Naive thymus-derived CD8-positive, alpha-beta T cell (primary cell): Measurements from ENCODE around the gene DDA1. TPM values are rescaled to one million over a fixed set of nuclear protein-coding genes. Genes with fewer than 3 reads are reported as not detected.
A peak's percentile ranks its signal among the peaks of the same experiment; 100 is the strongest.

Experiments used
- ATAC-seq, 2 donors: fragments of 150-1000 bp; cut with Tn5 transposase in 1 of 2; sonication (Bioruptor Pico), chemical (Tn5 transposase) in 1 of 2; 1 replicate in 1 of 2; 2 replicates in 1 of 2; pipeline ENCODE4 v1.10.0; 2021; ENCODE audit warnings: mild to moderate bottlenecking in 2 of 2, moderate library complexity in 2 of 2
- POLR2A ChIA-PET: fragments of 350-600 bp; sonication (Branson Sonifier 250); formaldehyde crosslinking; loops from one replicate; lab custom pipeline; 2021; ENCODE audit warnings: antibody characterized with exemption; lab: Charles Lee
- DNase-seq, 10 donors: peaks; one replicate each; pipeline versions ENCODE4 v3.0.0 to v3.0.0-alpha.2; 2020 to 2022
- H3K27ac Mint-ChIP-seq, 10 donors: one replicate each; pipeline ENCODE4 v1.8.0; 2020 to 2022; ENCODE audit warnings: mild to moderate bottlenecking in 10 of 10, mixed read lengths in 10 of 10, moderate library complexity in 4 of 10, inconsistent platforms in 1 of 10
- H3K27me3 Mint-ChIP-seq, 5 donors: one replicate each; pipeline ENCODE4 v1.8.0; 2021 to 2022; ENCODE audit warnings: mixed read lengths in 5 of 5
- H3K36me3 Mint-ChIP-seq, 3 donors: one replicate each; pipeline ENCODE4 v1.8.0; 2020 to 2022; ENCODE audit warnings: mixed read lengths in 3 of 3, mild to moderate bottlenecking in 2 of 3, inconsistent platforms in 1 of 3
- H3K4me1 Mint-ChIP-seq, 4 donors: one replicate each; pipeline ENCODE4 v1.8.0; 2021 to 2022; ENCODE audit warnings: mixed read lengths in 4 of 4
- H3K4me3 Mint-ChIP-seq, 10 donors: one replicate each; pipeline ENCODE4 v1.8.0; 2020 to 2022; ENCODE audit warnings: mild to moderate bottlenecking in 10 of 10, mixed read lengths in 10 of 10, moderate library complexity in 6 of 10, inconsistent platforms in 1 of 10
- H3K9me3 Mint-ChIP-seq, 9 donors: one replicate each; pipeline ENCODE4 v1.8.0; 2020 to 2022; ENCODE audit warnings: mixed read lengths in 9 of 9, mild to moderate bottlenecking in 3 of 9, inconsistent platforms in 1 of 9, moderate library complexity in 1 of 9
- polyA plus RNA-seq, 3 donors: library from polyadenylated mRNA; unstranded; fragments of 300-500 nt; fragmentation: Illumina TruSeq; gene quantifications; one replicate each; pipeline ENCODE4 v1.2.3, GENCODE V29; 2021
- total RNA-seq, 8 experiments: library from RNA in 2 of 8; stranded (reverse) in 2 of 8; gene quantifications; one replicate each; pipeline ENCODE4 v1.2.3 and lab custom pipeline; 2021 to 2026

DDA1 gene
- total and polyA plus RNA-seq, 5 experiments from 2014 or later = 23.7 to 32.6 (median 31.2) TPM

DNA sequence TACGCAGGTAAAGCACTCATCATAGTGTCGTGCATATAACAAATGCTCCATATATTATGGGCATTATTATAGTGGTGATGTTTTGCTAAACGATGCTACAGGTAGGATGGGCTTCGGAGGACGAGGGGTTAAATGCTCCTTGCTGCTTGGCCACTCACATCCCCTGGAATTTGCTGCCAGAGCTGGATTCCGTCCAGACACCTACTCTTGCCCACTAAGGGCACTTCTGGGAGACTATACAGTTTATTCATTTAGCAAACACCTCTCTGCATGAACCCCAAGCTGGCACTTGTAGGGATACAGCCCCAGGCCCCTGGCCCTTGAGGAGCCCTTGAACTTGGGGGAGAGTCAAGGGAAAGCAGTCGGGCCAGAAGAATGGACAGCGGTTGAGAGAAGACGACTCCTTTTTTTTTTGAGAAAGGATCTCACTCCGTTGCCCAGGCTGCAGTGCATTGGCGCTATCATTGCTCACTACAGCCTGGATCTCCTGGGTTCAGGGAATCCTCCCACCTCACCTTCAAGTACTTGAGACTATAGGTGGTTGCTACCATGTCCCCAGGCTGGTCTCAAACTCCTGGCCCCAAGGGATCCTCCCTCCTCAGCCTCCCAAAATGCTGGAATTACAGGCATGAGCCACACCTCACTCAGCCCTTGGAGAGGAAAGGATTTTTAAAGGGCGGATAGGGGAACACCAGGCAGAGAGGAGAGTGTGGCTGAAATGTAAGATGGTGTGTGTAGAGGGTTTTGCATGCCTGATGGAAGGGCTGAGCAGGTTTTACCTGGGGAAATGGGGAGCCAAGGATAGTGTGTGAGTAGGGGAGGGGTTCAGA is 4.8 kb upstream of the DDA1 start:
- H3K36me3 Mint-ChIP-seq = peaks cover 0 to 4% (median 0%) of the 10 kb centered on the region in 3 donors
- H3K9me3 Mint-ChIP-seq = no peaks in the 10 kb centered on the region
- no peaks in the 10 kb centered on the region for H3K27me3 Mint-ChIP-seq
- peak overlapping the region; percentile 64 to 94 (median 90) for H3K4me3 Mint-ChIP-seq
- no peak for DNase-seq
- peaks cover 23 to 63% (median 49%) of the 10 kb centered on the region in 4 donors for H3K4me1 Mint-ChIP-seq
- H3K27ac Mint-ChIP-seq = peak overlapping the region; percentile 41 to 96 (median 89)
- no peak for ATAC-seq
- POLR2A ChIA-PET = interaction anchor here (0.7 to 2.8 kb wide), 20 partner anchors 10 to 793 kb away, joined by 3 to 16 read pairs (median 4); partner anchors contain the start of genes ANO8, BABAM1, MVB12A and USE1

DNA sequence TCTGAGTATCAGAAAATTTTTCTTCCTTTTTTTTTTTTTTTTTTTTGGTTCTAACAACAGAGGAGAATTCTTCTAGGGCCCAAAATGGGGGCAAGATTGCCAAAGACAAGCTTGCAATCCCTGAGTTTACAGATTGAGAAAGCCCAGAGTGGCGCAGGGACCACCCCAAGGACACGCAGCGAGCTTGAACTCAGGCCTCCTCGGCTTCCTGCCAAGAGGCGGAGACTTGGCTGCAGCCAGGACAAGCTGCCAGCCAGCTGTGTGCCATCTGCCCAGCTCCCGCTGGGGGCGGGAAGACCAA is 4.2 kb upstream of the DDA1 start:
- Mint-ChIP-seq H3K27me3 (no peaks in the 10 kb centered on the region), H3K36me3 (no peaks in the 10 kb centered on the region), H3K9me3 (no peaks in the 10 kb centered on the region), H3K27ac (peak overlapping the region; percentile 41 to 96 (median 92)), H3K4me3 (peak overlapping the region; percentile 82 to 94 (median 91)), H3K4me1 (peaks cover 25 to 64% (median 53%) of the 10 kb centered on the region in 4 donors)
- no peak for ATAC-seq
- DNase-seq = no peak
- POLR2A ChIA-PET = interaction anchor here (0.7 to 2.8 kb wide), 16 partner anchors 10 to 792 kb away, joined by 3 to 16 read pairs (median 5); partner anchors contain the start of genes ANO8, BABAM1, MVB12A and USE1

DNA sequence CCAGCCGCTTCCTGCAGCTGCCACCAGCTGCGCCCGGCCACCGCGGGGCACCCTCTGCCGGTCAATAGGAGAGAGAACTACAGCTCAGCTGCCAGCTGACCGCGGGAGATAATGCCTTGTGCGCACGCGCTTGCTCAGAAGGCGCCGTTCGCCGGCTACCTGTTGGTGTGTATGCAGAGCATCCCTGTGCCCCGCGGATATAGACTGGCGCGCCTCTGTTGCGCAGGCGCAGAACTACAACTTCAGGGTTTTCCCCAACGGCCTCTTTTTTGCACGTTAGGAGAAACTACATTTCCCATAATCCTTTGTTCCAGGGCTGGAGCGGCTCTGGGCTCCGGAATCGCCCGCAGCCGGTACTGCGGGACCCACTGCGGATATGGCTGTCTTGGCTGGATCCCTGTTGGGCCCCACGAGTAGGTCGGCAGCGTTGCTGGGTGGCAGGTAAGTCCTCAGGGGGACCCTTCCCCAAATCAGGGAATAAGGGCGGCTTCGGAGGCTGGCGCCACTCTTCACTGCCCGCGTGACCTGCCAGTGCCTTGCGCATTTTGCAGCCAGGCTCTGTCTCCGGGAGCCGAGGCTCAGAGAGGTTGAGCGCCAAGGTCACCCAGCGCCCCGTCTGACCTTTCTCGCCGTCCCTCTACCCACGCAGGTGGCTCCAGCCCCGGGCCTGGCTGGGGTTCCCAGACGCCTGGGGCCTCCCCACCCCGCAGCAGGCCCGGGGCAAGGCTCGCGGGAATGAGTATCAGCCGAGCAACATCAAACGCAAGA is 3.7 kb upstream of the DDA1 start, which contains the start of gene MRPL34:
Gene MRPL34, plus strand, starts transcription at position 356 of the 768 bp plus-strand sequence. Its CDS starts 21 bp downstream, at position 377.
- POLR2A ChIA-PET = interaction anchor here (0.7 to 2.8 kb wide), 20 partner anchors 10 to 792 kb away, joined by 3 to 16 read pairs (median 4); partner anchors contain the start of genes ANO8, BABAM1, MVB12A and USE1
- Mint-ChIP-seq H3K9me3 (no peaks in the 10 kb centered on the region), H3K4me3 (peak within 1 kb of the TSS; percentile 82 to 94 (median 91)), H3K27ac (peak within 1 kb of the TSS; percentile 41 to 96 (median 93)), H3K36me3 (no peaks in the 10 kb centered on the region), H3K4me1 (peaks cover 29 to 64% (median 59%) of the 10 kb centered on the region in 4 donors), H3K27me3 (no peaks in the 10 kb centered on the region)
- DNase-seq = peak; percentile 84 to 98 (median 93)
- ATAC-seq = peak; percentile 59 to 63

DNA sequence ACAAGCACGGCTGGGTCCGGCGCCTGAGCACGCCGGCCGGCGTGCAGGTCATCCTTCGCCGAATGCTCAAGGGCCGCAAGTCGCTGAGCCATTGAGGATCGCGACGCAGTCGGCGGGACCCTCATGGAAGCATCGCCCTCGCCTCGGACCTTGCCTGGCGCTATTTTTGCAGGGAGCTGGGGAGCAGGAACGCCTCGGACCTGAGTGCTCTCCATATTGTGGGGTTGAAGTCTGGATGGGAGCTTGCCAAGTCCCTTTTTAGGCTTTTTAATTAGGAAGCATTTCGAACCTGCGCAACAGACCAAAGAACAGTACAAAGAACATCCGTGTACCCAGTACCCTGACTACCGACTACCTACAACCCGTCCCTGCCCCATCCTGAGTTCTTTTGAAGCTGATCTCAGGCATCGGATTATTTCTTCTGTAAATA is 3.1 kb upstream of the DDA1 start:
- ATAC-seq (no peak), DNase-seq (no peak)
- peak overlapping the region; percentile 82 to 94 (median 91) for H3K4me3 Mint-ChIP-seq
- POLR2A ChIA-PET = interaction anchor here (0.7 to 2.8 kb wide), 9 partner anchors 9 to 1857 kb away, joined by 4 to 10 read pairs (median 4); partner anchors contain the start of gene BABAM1
- H3K9me3 Mint-ChIP-seq = no peaks in the 10 kb centered on the region
- peaks cover 30 to 67% (median 63%) of the 10 kb centered on the region in 4 donors for H3K4me1 Mint-ChIP-seq
- no peaks in the 10 kb centered on the region for H3K27me3 Mint-ChIP-seq
- H3K27ac Mint-ChIP-seq = peak overlapping the region in 9 of 10 donors; percentile 69 to 94 (median 93)
- peaks cover 0 to 1% (median 0%) of the 10 kb centered on the region in 3 donors for H3K36me3 Mint-ChIP-seq

DNA sequence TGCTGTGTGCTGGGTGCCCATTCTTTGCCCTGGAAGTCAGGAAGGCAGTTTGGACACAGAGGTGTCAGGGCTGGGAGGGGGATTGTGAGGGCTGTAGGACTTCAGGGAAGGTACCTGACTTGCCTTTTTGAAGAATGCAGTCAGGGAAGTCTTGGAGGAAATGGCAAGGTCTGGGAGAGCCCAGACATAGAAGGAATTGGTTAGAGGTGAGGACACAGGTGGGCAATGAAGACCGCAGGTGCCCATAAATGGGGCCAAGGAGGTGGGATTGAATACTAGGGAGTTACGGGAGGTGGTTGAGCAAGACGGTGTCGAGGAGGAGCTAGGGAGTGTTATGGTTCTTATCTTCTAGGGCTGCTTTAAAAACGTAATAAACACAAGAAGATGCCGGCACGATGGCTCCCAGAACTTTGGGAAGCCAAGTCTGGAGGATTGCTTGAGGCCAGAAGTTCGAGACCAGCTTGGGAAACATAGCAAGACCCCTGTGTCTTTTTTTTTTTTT is 1.4 kb upstream of the DDA1 start:
- H3K27ac Mint-ChIP-seq = peak overlapping the region in 7 of 10 donors; percentile 24 to 79 (median 74)
- DNase-seq (no peak), ATAC-seq (no peak)
- peaks cover 0 to 7% (median 0%) of the 10 kb centered on the region in 3 donors for H3K36me3 Mint-ChIP-seq
- H3K4me3 Mint-ChIP-seq = peak overlapping the region; percentile 27 to 94 (median 57)
- peaks cover 31 to 67% (median 63%) of the 10 kb centered on the region in 4 donors for H3K4me1 Mint-ChIP-seq
- no peaks in the 10 kb centered on the region for H3K9me3 Mint-ChIP-seq
- no peaks in the 10 kb centered on the region for H3K27me3 Mint-ChIP-seq
- POLR2A ChIA-PET = interaction anchor here (0.6 to 2.3 kb wide), 5 partner anchors 16 to 177 kb away, joined by 3 to 21 read pairs (median 4); partner anchors contain the start of gene MVB12A

DNA sequence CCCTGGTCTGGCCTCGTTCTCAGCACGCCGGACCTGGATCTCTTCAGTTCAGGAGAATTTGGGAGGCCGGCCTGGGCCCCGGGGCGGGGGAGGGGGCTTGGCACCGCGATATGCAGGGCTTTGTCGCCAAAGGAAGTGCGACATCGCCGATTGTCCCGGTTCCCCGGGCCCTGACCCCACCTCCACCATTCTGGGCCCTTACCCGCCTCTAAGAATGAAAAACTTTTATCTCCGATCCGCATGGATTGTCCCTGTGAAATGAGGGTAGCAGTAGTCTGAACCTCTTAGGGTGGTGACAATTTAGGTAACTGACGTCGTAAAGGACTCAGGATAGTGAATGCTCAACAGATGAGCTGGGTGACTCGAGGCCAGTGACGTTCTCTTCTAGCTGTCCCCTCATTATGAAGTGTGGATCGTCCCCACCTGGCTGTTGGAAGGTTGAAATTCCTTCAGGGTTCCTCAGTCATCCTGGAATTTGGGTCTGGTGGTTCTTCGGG is 650 bp downstream of the DDA1 start:
- ATAC-seq = no peak
- Mint-ChIP-seq H3K27ac (peak overlapping the region; percentile 80 to 98 (median 95)), H3K4me1 (peaks cover 24 to 50% (median 48%) of the 10 kb centered on the region in 4 donors)

DNA sequence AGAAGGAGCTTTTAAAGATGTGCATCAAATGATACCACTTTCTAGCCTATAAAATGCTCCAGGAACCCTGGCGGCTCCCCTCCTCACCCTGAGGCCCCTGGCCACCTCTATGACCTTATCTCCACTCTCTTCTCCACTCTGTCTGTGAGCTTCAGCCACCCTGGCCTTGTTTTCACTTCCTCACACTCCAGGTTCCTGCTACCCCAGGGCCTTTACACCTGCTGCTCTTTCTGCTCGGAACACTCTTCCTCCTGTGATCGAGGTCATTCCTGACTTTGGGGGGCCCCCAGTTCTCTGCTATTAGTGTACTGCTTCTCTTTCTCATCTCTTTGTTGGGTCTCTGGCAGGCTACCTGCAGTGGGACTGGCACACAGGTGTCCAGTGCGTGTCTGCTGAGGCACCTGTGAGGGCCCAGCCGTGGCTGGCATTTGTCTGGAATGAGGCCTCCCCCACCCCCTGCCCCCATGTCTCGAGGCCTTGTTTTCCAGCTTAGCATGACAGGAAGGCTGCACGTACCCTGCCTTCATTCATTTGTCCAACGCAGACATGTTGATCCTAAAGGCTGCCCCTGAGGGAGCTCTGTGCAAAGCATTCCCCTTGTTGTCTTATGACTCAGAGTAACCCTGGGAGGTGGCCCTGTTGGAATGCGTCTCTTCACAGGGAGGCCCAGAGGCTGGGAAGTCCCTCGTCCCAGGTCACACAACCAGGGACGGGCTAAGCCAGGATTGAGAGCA is 2.3 kb downstream of the DDA1 start:
- Mint-ChIP-seq H3K9me3 (no peaks in the 10 kb centered on the region), H3K4me1 (peaks cover 25 to 44% (median 38%) of the 10 kb centered on the region in 4 donors), H3K27me3 (no peaks in the 10 kb centered on the region), H3K4me3 (peak overlapping the region; percentile 38 to 100 (median 58)), H3K36me3 (peaks cover 0 to 33% (median 6%) of the 10 kb centered on the region in 3 donors), H3K27ac (peak overlapping the region in 6 of 10 donors; percentile 19 to 87 (median 76))
- DNase-seq (no peak), ATAC-seq (no peak)
- POLR2A ChIA-PET = no interaction called here

More for the DNA sequence above, 650 bp downstream of the DDA1 start:
- Mint-ChIP-seq H3K4me3 (peak overlapping the region; percentile 93 to 100 (median 98)), H3K36me3 (peaks cover 0 to 19% (median 0%) of the 10 kb centered on the region in 3 donors), H3K9me3 (no peaks in the 10 kb centered on the region), H3K27me3 (no peaks in the 10 kb centered on the region)
- POLR2A ChIA-PET = interaction anchor here (1.2 to 2.1 kb wide), 5 partner anchors 11 to 234 kb away, joined by 3 to 36 read pairs (median 5); partner anchors contain the start of genes ANO8, BABAM1, HAUS8 and MYO9B
- peak in 1 of 10 donors; percentile 34 for DNase-seq

DNA sequence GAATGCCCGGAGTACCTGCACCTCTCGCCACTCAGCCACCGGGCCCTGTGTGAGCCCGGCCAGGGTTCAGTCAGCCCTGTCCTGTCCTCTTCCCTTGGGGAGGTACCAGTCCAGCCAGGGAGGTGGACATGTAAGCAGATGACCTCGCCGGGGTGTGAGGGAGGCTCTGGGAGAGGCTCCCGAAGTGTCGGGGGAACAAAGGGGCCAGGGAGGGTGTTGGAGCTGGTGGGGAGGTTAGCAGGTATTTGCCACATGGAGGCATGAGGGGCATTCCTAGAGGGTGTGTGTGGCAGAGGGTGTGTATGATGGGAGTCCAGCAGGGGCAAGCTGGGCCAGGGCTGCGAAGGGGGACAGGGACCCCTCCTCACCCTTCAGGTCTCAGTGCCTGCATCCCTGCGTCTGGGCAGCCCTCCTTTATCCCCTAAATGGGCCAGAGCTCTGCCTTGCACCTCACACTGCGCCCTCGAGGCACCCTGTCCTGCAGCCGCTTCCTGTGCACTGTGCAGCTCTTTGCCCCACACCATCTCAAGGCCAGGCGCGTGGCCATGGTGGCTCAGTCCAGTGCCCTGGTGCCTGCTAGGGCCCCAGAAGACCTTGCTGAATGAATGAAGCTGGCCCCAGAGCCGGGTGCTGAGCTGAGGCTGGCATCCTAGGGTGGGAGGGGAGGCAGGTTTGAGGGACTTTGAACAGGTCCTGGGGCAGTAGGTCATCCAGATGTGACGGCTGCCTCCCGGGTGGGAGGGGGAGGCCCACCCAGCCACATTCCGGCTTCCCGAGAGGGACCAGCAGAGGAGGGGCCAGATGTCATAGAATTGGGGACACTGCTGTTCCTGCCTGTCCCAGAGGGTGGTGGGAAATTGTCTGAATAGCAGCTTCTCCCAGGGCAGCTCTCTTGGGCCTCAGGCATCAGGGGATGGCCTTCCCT is 3.1 kb downstream of the DDA1 start:
- POLR2A ChIA-PET = no interaction called here
- no peaks in the 10 kb centered on the region for H3K27me3 Mint-ChIP-seq
- H3K36me3 Mint-ChIP-seq = peaks cover 0 to 41% (median 6%) of the 10 kb centered on the region in 3 donors
- DNase-seq (no peak), ATAC-seq (no peak)
- no peak overlapping the region for H3K4me3 Mint-ChIP-seq
- peaks cover 25 to 39% (median 35%) of the 10 kb centered on the region in 4 donors for H3K4me1 Mint-ChIP-seq
- H3K9me3 Mint-ChIP-seq = no peaks in the 10 kb centered on the region
- peak overlapping the region in 3 of 10 donors; percentile 20 to 79 (median 49) for H3K27ac Mint-ChIP-seq

DNA sequence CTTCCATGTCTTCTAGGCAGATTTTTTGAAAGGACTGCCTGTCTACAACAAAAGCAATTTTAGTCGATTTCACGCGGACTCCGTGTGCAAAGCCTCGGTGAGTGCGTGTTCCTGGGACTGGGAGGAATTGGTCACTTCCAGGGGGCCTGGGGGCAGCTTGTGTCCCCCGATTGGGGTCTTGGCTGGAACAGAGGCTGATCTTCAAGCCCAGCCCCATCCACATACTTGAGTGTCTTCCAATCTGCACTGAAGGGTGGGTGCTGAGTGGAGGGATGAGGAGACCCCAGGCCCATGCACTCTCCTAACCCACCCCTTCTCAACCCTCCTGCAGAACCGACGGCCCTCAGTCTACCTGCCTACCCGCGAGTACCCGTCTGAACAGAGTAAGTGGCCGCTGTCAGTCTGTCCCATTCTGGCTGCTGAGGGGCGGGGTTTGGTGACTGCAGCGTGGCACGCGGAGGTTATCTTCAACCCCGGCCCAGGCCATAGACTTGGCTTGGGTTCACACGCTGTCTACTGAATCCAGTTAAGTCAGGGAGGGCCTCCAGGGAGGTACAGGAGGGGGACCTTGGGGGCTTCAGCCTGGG is 4.7 kb downstream of the DDA1 start:
- POLR2A ChIA-PET = interaction anchor here (0.7 kb wide), 2 partner anchors 9 to 13 kb away, joined by 3 read pairs; no protein-coding TSS in a partner anchor
- Mint-ChIP-seq H3K27ac (peak overlapping the region in 1 of 10 donors; percentile 52), H3K36me3 (peaks cover 0 to 52% (median 6%) of the 10 kb centered on the region in 3 donors), H3K4me1 (peaks cover 19 to 29% (median 25%) of the 10 kb centered on the region in 4 donors), H3K4me3 (peak overlapping the region in 1 of 10 donors; percentile 20), H3K27me3 (no peaks in the 10 kb centered on the region), H3K9me3 (no peaks in the 10 kb centered on the region)
- no peak for ATAC-seq
- DNase-seq = no peak

DNA sequence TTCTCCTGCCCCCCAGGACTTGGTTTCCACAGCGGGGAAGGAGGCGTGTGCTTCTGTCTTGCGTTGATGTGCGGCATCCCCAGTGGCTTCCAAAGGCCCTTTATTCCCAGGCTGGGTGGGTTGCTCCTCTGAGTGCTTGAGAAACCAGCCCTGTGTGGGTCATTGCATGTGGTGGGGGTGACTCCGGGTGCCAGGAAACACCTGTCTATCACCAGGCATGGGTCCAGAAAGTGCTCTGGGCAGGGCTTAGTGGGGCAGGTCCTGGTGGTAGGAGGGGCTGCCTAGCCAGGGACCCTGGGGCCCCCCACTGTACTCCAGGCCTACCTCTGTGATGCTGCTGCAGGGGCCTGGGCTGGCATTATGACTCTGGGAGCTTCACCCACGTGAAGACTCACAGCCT is 9.6 kb downstream of the DDA1 start:
- POLR2A ChIA-PET = no interaction called here
- DNase-seq = no peak
- Mint-ChIP-seq H3K9me3 (no peaks in the 10 kb centered on the region), H3K27me3 (no peaks in the 10 kb centered on the region), H3K27ac (peak overlapping the region in 1 of 10 donors; percentile 5), H3K36me3 (peaks cover 0 to 67% (median 9%) of the 10 kb centered on the region in 3 donors), H3K4me1 (peaks cover 4 to 14% (median 9%) of the 10 kb centered on the region in 4 donors), H3K4me3 (no peak overlapping the region)
- no peak for ATAC-seq
